HEK293T (cell line): ENCODE results near the gene XPNPEP3.

Experiments
- ARNT ChIP-seq: fragments of 450-650 bp; IDR thresholded peaks from 2 replicates; pipeline ENCODE4 v1.6.1; 2017; ENCODE audit warnings: mild to moderate bottlenecking
- BHLHE40 ChIP-seq: fragments of 450-650 bp; IDR thresholded peaks from 2 replicates; pipeline ENCODE4 v1.6.1; 2016; ENCODE audit warnings: mild to moderate bottlenecking, moderate library complexity, borderline replicate concordance
- ELF4 ChIP-seq: fragments of 450-650 bp; IDR thresholded peaks from 2 replicates; pipeline ENCODE4 v1.6.1; 2017; ENCODE audit warnings: antibody characterized with exemption
- FOXA1 ChIP-seq: fragments of 450-650 bp; IDR thresholded peaks from 2 replicates; pipeline ENCODE4 v1.6.1; 2016; ENCODE audit warnings: mild to moderate bottlenecking
- FOXK2 ChIP-seq: fragments of 450-650 bp; IDR thresholded peaks from 2 replicates; pipeline ENCODE4 v1.6.1; 2016; ENCODE audit warnings: mild to moderate bottlenecking
- FOXM1 ChIP-seq: fragments of 450-650 bp; IDR thresholded peaks from 2 replicates; pipeline ENCODE4 v1.6.1; 2017; ENCODE audit warnings: mild to moderate bottlenecking, borderline replicate concordance
- HDGF ChIP-seq: fragments of 450-650 bp; IDR thresholded peaks from 2 replicates; pipeline ENCODE4 v1.6.1; 2017; ENCODE audit warnings: antibody characterized with exemption, borderline replicate concordance
- L3MBTL2 ChIP-seq: fragments of 450-650 bp; conservative IDR thresholded peaks from 2 replicates; pipeline ENCODE4 v1.6.1; 2016; ENCODE audit warnings: mild to moderate bottlenecking
- LEF1 ChIP-seq: fragments of 450-650 bp; IDR thresholded peaks from 2 replicates; pipeline ENCODE4 v1.6.1; 2017; ENCODE audit warnings: mild to moderate bottlenecking, borderline replicate concordance
- NFRKB ChIP-seq: fragments of 450-650 bp; IDR thresholded peaks from 2 replicates; pipeline ENCODE4 v1.6.1; 2016; ENCODE audit warnings: mild to moderate bottlenecking, moderate library complexity
- SP1 ChIP-seq: fragments of 450-650 bp; IDR thresholded peaks from 2 replicates; pipeline ENCODE4 v1.6.1; 2017
- SUZ12 ChIP-seq: fragments of 450-650 bp; IDR thresholded peaks from 2 replicates; pipeline ENCODE4 v1.6.1; 2016; ENCODE audit warnings: mild to moderate bottlenecking
- TARDBP ChIP-seq: fragments of 450-650 bp; IDR thresholded peaks from 2 replicates; pipeline ENCODE4 v1.6.1; 2016
- ZNF384 ChIP-seq: fragments of 450-650 bp; IDR thresholded peaks from 2 replicates; pipeline ENCODE4 v1.6.1; 2016

DNA sequence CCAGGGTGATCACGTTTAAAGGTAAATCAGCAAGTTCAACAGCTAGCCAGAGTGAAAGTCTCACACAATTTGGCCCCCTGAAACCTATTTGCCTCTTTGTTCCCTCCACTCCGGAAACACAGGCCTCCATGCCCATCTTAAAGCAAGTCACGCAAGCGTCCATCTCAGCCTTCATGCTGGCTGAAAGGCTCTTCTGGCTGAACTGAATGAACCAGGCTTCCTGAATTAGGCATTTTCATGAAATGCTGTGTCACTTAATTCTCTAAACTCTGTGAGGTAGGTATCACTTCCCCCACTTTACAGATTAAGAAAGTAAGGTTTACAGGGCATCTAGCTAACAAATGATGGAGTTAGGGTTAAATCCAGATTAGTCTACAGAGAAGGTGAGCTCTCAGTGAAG, 39.2 kb upstream of the XPNPEP3 start:
- TF ChIP-seq HDGF, result no peak
- TF ChIP-seq L3MBTL2, result no peak
- TF ChIP-seq FOXA1, result no peak
- no peak for TF ChIP-seq FOXK2
- TF ChIP-seq FOXM1, result no peak
- no peak for TF ChIP-seq ELF4
- no peak for TF ChIP-seq BHLHE40
- no peak for TF ChIP-seq SUZ12
- TF ChIP-seq LEF1, result no peak
- TF ChIP-seq ZNF384, result no peak
- TF ChIP-seq SP1, result no peak
- TF ChIP-seq ARNT, result no peak
- no peak for TF ChIP-seq NFRKB
- no peak for TF ChIP-seq TARDBP
